Gastroesophageal sphincter (tissue), 3 donors: Measurements from ENCODE around the gene SSC5D.

Experiments
- EP300 ChIP-seq: sonication (generic); formaldehyde crosslinking; IDR thresholded peaks from one replicate; pipeline ENCODE4 v1.6.1; 2017; ENCODE audit warnings: antibody characterized with exemption, mild to moderate bottlenecking
- TF ChIP-seq, protein P1 (sequence below), 4 experiments: fragments of 200-600 bp in 2 of 4; fragments of 450-650 bp in 2 of 4; sonication (generic) in 1 of 4; IDR thresholded peaks; one replicate each; pipeline ENCODE4 v1.5.1; 2017 to 2019; ENCODE audit warnings: antibody characterized with exemption in 4 of 4, mild to moderate bottlenecking in 2 of 4, moderate library complexity in 2 of 4

- TF ChIP-seq, protein P1, sequence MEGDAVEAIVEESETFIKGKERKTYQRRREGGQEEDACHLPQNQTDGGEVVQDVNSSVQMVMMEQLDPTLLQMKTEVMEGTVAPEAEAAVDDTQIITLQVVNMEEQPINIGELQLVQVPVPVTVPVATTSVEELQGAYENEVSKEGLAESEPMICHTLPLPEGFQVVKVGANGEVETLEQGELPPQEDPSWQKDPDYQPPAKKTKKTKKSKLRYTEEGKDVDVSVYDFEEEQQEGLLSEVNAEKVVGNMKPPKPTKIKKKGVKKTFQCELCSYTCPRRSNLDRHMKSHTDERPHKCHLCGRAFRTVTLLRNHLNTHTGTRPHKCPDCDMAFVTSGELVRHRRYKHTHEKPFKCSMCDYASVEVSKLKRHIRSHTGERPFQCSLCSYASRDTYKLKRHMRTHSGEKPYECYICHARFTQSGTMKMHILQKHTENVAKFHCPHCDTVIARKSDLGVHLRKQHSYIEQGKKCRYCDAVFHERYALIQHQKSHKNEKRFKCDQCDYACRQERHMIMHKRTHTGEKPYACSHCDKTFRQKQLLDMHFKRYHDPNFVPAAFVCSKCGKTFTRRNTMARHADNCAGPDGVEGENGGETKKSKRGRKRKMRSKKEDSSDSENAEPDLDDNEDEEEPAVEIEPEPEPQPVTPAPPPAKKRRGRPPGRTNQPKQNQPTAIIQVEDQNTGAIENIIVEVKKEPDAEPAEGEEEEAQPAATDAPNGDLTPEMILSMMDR (IDR thresholded peaks at IDR 0.05) = peak in 3 of 4 experiments; percentile 90 to 97 (median 93)
- no peak for TF ChIP-seq EP300
Observed at GRCh38 chr19:55516878-55517620, 28.8 kb downstream of the SSC5D start.
